Umbilical cord (tissue), 2 donors: ENCODE measurements around the gene AQP7. TPM values are rescaled to one million over a fixed set of nuclear protein-coding genes. Genes with fewer than 3 reads are reported as not detected.
"Not testable (repeated sequence)": the region's sequence is repeated elsewhere in the genome, so short reads cannot be mapped to it uniquely, and the experiment has no call there.

Source experiments
- DNase-seq: peaks from one replicate; pipeline ENCODE4 v3.0.0-alpha.2; 2015; ENCODE audit warnings: low spot score
- total RNA-seq: library from RNA; depleted of rRNA; stranded (reverse); fragments of >200 nt; gene quantifications from one replicate; pipeline ENCODE4 v1.2.3, GENCODE V29; 2014; ENCODE audit warnings: low replicate concordance; ENCODE audit not compliant: insufficient read depth

The AQP7 gene
- total RNA-seq, 1 donor from 2014 or later: 0.48 TPM

DNA sequence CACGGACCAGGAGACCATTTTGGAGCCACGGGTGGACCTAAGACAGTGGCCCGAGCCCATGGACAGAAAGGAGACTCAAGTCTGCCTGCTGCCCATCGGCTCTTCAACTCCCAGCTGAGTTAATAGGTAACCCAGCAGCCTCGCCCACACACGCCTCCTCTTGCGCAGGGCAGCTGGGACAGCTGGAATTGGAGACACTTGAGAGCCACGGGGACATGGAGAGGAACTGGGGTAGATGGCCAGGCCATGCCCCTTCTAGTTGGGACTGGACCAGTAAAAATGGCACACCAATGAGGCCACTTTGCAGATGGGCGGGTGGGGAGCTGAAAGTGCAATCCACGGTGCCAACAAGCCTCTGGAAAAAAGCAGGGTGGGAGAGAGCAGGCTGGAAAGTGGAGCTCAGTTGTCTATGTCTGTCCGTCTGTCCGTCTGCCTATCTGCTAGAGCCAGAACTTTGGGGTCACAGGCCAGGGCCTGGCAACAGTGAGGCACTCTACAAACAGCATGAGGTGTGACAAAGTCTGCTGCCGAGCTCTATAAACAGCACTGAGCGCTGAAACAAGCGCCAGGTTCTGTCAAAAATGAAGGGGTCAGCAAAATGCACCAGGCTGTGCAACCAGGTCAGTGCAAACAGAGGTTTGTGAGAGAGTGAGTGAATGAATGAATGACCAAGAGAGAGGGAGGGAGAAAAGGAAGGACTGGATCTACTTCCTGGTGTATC, 7.0 kb downstream of the AQP7 start:
- DNase-seq: not testable (repeated sequence)

- DNase-seq: not testable (repeated sequence)
Observed at GRCh38 chr9:33393986-33394385, 8.4 kb downstream of the AQP7 start.

- DNase-seq: no peak
Observed at GRCh38 chr9:33393581-33393980, 8.8 kb downstream of the AQP7 start.

DNA sequence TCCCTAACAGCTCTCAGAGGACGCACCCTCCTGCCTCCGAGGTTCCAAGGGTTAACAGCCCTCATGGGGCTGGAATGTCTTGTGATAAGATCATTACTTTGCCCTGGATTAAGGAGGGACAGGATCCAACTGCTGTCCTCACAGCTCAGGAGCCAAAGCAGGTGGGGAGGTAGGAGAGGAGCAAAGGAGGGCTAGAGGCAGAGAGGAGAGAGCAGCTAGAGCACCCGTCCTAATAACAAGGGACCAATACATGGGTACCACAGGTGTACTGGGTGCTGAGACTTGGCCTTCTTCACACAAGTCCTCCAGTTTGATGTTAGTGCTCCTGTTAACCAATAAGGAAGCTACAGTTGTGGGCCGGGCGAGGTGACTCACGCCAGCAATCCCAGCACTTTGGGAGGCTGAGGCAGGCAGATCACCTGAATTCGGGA, 9.8 kb downstream of the AQP7 start:
- DNase-seq: not testable (repeated sequence)

DNA sequence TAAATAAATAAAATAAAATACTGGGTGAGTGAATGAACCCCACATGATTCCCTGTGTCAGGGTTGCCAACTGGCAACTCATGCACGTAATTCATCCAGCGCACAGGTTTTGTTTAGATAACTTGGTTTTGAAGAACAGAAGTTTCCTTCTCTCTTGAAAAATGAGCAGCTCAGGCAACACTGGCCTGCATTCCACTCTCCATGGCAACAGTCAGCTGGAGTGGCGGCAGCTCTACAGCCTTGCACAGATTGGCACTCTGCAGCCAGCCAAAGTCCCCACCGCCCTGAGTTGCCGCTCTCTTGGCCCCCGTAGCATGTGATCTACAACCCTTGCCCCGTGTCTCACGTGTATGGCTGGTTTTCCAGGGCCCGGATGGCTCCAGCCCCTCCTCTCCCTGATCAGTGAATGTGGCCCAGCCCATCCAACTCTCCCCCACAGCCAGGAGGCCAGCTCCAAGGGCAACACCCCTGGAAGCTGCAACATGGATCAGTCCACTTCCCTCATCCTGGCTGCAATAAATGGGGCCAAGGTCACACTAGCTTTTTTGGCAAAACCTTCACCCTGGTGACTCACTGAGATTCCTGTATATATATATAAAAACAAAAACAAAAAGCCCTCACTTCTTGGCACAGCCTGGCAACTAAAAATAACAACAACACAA, 11.1 kb downstream of the AQP7 start:
- DNase-seq: peak; percentile 91

- DNase-seq: no peak
Observed at GRCh38 chr9:33388110-33388994, 14.0 kb downstream of the AQP7 start.

DNA sequence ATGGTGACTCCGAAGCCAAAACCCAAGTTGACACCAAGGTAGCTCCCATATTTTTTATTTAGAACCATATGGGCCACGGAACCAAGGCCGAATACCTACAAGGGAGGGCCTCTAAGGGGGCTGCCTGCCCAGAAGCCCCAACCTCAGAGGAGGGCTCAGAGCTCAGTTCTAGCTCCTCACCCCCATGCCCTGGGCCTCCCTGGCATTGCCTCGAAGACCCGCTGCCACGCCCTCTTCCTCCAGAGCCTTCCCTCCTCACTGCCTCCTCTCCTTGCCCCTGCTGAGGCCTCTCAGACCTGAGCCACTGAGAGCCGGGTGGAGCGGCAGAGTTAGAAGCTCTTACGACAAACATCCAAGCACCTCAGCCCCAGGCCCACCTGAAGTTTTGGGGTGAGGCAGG, 15.4 kb downstream of the AQP7 start:
- not testable (repeated sequence) for DNase-seq

DNA sequence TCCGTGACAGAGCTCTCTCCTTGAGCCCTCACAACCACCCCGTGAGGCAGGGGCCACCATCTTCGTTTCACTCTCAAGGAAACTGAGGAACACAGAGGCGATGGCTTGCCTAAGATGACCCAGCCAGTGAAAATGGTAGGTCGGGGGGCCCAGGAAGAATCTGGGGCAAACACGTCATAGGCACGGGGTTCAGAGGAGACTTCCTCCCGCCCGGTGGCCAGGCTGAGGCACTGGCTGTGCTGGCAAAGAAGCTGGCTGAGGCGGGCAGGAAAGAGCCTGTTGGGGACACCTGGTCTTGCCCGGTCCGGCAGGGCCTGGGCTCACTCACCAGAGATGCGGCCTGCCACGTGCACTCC, 15.7 kb downstream of the AQP7 start:
- DNase-seq: not testable (repeated sequence)

DNA sequence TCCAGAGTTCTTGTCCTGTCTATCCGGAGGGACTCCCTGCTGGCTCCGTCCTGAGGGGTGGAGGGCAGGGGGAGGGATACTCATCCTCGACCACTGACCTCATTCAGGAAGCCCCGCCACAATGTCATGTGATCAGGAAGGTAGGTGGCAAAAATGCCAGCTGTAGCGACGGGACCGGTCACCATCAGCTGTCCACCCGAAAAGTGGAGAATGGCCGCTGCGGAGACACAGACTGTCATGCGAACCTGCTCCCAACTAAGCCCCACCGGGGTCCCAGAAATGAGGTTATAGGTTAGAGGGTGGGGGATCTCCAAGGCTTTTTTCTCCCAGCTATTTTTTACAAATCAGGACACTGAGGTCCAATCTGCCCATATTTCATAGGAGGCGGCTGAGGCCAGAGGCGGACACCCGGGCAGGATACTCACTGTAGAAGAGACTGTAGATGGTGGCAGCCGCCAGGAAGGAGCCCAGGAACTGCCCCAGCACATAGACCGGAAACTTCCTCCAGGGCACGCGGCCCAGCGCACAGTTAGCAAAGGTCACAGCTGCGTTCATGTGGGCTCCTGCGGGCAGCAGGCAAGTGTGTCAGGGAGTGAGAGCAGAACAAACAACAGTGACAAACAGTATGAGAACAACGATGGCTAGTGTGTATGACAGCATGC, 16.3 kb downstream of the AQP7 start:
- DNase-seq: not testable (repeated sequence)

- DNase-seq: not testable (repeated sequence)
Observed at GRCh38 chr9:33385536-33385935, 16.8 kb downstream of the AQP7 start.

DNA sequence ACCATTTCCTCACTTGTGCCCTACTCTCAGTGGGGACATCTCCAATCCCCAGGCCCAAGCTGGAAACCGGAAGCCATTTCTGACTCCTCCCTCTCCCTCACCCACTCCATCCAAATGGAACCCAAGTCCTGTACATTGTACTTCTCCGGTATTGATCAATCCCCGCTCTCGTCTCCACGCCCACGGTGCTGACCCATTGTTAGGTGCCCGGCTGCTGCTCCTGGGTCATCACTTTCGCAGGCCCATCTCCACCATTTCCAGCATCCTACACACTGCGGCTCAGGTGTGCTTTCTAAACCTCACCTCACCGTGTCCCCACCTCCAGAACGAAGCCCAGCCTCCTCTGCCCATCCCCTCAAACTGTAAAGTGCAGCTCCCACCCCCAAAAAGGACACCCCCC, 19.0 kb downstream of the AQP7 start:
- DNase-seq: not testable (repeated sequence)

DNA sequence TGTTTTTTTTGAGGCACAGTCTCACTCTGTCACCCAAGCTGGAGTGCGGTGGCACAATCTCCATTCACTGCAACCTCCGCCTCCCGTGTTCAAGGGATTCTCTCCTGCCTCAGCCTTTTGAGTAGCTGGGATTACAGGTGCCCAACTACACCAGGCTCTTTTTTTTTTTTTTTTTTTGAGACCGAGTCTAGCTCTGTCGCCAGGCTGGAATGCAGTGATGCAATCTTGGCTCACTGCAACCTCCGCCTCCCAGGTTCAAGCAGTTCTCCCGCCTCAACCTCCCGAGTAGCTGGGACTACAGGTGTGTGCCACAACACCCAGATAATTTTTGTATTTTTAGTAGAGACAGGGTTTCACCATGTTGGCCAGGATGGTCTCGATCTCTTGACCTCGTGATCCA, 20.0 kb downstream of the AQP7 start:
- DNase-seq: not testable (repeated sequence)

- DNase-seq: no peak
Observed at GRCh38 chr9:33381231-33381791, 21.1 kb downstream of the AQP7 start.

GRCh38 chr9:33380390-33381094, 21.8 kb downstream of the AQP7 start:
- DNase-seq: no peak

- DNase-seq: no peak
Observed at GRCh38 chr9:33379666-33380389, 22.5 kb downstream of the AQP7 start.

- no peak for DNase-seq
Observed at GRCh38 chr9:33378121-33378795, 24.1 kb downstream of the AQP7 start.

DNA sequence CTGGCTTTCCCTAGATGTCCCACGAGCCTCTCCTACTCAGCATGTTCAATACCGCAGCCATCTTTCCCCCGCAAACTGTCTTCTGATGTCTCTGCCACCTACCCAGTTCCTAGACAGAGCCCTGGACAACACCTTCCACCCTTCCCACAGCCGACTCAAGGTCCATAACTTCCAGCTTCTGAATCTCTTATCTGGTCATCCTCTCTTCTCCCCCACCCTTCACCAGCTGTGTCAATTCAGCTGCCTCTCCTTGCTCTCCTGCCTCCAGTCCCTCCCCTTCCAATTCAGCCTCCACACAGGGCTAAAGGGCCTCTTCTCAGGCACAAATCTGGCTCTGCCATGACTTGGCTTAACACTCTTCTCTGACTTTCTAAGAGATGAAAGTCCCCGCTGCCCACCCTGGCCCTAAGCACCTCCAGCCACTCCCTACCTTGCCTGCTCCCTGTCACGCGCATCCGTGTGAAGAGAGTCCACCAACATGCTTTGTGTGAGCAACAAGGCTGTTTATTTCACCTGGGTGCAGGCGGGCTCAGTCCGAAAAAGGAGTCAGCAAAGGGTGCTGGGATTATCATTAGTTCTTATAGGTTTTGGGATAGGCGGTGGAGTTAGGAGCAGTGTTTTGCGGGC, 25.2 kb downstream of the AQP7 start:
- DNase-seq: no peak

- DNase-seq: peak; percentile 54
Observed at GRCh38 chr9:33375841-33376321, 26.5 kb downstream of the AQP7 start.
